ENCODE results near the gene VPS11. TPM values are rescaled to one million over a fixed set of nuclear protein-coding genes. Genes with fewer than 3 reads are reported as not detected.

VPS11 gene
- total RNA-seq, 1 donor from 2014 or later: 17.8 TPM

DNA sequence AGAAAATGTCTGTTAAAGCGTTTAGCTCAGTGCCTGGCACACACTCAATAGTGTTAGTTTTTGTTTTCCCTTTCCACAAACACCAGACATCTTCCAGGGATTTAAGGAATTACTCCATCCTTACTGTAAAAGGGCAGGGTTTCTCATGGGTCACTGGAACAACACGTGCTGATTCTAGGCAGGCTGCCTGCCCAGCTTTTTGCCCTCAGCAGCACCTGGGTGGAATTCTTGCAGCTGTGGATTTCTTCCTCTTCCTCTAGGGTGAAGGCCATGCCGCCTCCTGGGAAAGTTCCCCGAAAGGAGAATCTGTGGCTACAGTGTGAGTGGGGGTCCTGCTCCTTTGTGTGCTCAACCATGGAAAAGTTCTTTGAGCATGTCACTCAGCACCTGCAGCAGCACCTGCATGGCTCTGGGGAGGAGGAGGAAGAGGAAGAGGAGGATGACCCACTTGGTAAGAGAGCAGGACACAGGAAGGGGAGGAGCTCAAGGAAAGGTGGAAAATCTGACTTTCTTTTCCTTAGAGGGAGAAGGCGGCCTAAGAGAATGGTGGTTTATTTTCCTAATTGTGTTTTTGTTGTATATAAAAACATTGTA, 59.2 kb downstream of the VPS11 start:
- no peak for ATAC-seq

DNA sequence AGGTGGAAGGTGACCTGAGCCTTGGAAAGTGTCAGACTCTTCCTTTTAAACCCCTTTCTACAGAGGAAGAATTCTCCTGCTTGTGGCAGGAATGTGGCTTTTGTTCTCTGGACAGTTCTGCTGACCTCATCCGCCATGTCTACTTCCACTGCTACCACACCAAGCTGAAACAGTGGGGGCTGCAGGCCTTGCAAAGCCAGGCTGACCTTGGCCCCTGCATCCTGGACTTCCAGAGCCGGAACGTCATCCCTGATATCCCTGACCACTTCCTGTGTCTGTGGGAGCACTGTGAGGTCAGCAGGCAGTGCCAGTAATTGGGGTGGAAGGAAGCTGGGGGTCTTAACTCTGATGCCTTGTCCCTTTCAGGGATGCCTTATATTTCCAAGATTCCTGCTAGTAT, 63.0 kb downstream of the VPS11 start:
- ATAC-seq: no peak

Other genes starting within 250 kb of the VPS11 start
- 0.20 TPM for gene CXCR5, start 183.9 kb upstream of the VPS11 start, total RNA-seq
- 44.6 TPM for gene BCL9L, start 141.9 kb upstream of the VPS11 start, total RNA-seq
- gene UPK2, start 111.5 kb upstream of the VPS11 start, total RNA-seq: 0.32 TPM
- not detected for gene FOXR1, start 96.1 kb upstream of the VPS11 start, total RNA-seq
- gene CENATAC, start 69.7 kb upstream of the VPS11 start, total RNA-seq: 11.9 TPM
- gene RPS25, start 49.5 kb upstream of the VPS11 start, total RNA-seq: 1,002 TPM
- gene TRAPPC4, start 49.1 kb upstream of the VPS11 start, total RNA-seq: 42.4 TPM
- 7.2 TPM for gene SLC37A4, start 36.9 kb upstream of the VPS11 start, total RNA-seq
- 63.2 TPM for gene HYOU1, start 10.6 kb upstream of the VPS11 start, total RNA-seq
- gene HMBS, start 17.1 kb downstream of the VPS11 start, total RNA-seq: 23.7 TPM
- 36.3 TPM for gene DPAGT1, start 34.0 kb downstream of the VPS11 start, total RNA-seq
- 6.5 TPM for gene C2CD2L, start 39.5 kb downstream of the VPS11 start, total RNA-seq
- gene HINFP, start 53.8 kb downstream of the VPS11 start, total RNA-seq: 13.2 TPM
- 0.52 TPM for gene ABCG4, start 81.2 kb downstream of the VPS11 start, total RNA-seq
- 60.3 TPM for gene NLRX1, start 100.9 kb downstream of the VPS11 start, total RNA-seq
- not detected for gene NHERF4, start 117.7 kb downstream of the VPS11 start, total RNA-seq
- 11.0 TPM for gene CBL, start 138.5 kb downstream of the VPS11 start, total RNA-seq
- 25.0 TPM for gene MCAM, start 249.3 kb downstream of the VPS11 start, total RNA-seq

Measured in esophagus mucosa (tissue), 1 donor.